Activated naive CD4-positive, alpha-beta T cell treated with anti-CD3 and anti-CD28 coated beads, Interleukin-2, amount 50 U/mL, for 72 hours (primary cell): ENCODE measurements around the gene EPS15. TPM values are rescaled to one million over a fixed set of nuclear protein-coding genes. Genes with fewer than 3 reads are reported as not detected.
A peak's percentile ranks its signal among the peaks of the same experiment; 100 is the strongest.
"Not testable (repeated sequence)": the region's sequence is repeated elsewhere in the genome, so short reads cannot be mapped to it uniquely, and the experiment has no call there.

Experiments used
- ATAC-seq, 2 donors: fragments of 150-1000 bp; cut with Tn5 transposase; 2 replicates each; pipeline ENCODE4 v1.10.0; 2021; ENCODE audit warnings: mild to moderate bottlenecking in 2 of 2, moderate library complexity in 2 of 2
- DNase-seq, 2 donors: peaks; one replicate each; pipeline ENCODE4 v3.0.0; 2021 to 2022; ENCODE audit warnings: low spot score in 2 of 2
- H3K27ac Mint-ChIP-seq, 2 donors: one replicate each; pipeline ENCODE4 v1.8.0; 2022; ENCODE audit warnings: mild to moderate bottlenecking in 2 of 2, mixed read lengths in 2 of 2
- H3K36me3 Mint-ChIP-seq, 2 donors: one replicate each; pipeline ENCODE4 v1.8.0; 2022; ENCODE audit warnings: mixed read lengths in 2 of 2
- H3K9me3 Mint-ChIP-seq, 2 donors: one replicate each; pipeline ENCODE4 v1.8.0; 2022; ENCODE audit warnings: mixed read lengths in 2 of 2
- total RNA-seq, 2 donors: library from RNA; stranded (reverse); gene quantifications; one replicate each; pipeline ENCODE4 v1.2.3, GENCODE V29; 2022

Gene EPS15
- total RNA-seq, 2 donors from 2014 or later: 56.4 to 59.9 TPM

GRCh38 chr1:51409755-51410541 lies 109.1 kb downstream of the EPS15 start:
- H3K27ac Mint-ChIP-seq: peak overlapping the region in 1 of 2 donors; percentile 7
- not testable (repeated sequence) for ATAC-seq, H3K36me3 Mint-ChIP-seq, H3K9me3 Mint-ChIP-seq, DNase-seq

- H3K27ac Mint-ChIP-seq: no peak overlapping the region
- H3K36me3 Mint-ChIP-seq: peaks cover 25 to 26% of the 10 kb centered on the region in 2 donors
- DNase-seq (no peak), ATAC-seq (no peak)
- H3K9me3 Mint-ChIP-seq: no peaks in the 10 kb centered on the region
Measured at GRCh38 chr1:51392241-51392640, 126.8 kb downstream of the EPS15 start.

GRCh38 chr1:51390641-51391040 lies 128.4 kb downstream of the EPS15 start:
- H3K27ac Mint-ChIP-seq: not testable (repeated sequence)

GRCh38 chr1:51387288-51387687 lies 131.8 kb downstream of the EPS15 start:
- ATAC-seq, H3K27ac Mint-ChIP-seq, DNase-seq: not testable (repeated sequence)
- Mint-ChIP-seq H3K36me3 (peaks cover 40 to 56% of the 10 kb centered on the region in 2 donors), H3K9me3 (peaks cover 0 to 14% of the 10 kb centered on the region in 2 donors)

More at GRCh38 chr1:51390641-51391040, 128.4 kb downstream of the EPS15 start:
- Mint-ChIP-seq H3K36me3 (peaks cover 34 to 38% of the 10 kb centered on the region in 2 donors), H3K9me3 (peaks cover 0 to 12% of the 10 kb centered on the region in 2 donors)
- not testable (repeated sequence) for ATAC-seq, DNase-seq

- peaks cover 0 to 14% of the 10 kb centered on the region in 2 donors for H3K9me3 Mint-ChIP-seq
- H3K27ac Mint-ChIP-seq, ATAC-seq, DNase-seq: not testable (repeated sequence)
- H3K36me3 Mint-ChIP-seq: peaks cover 33 to 48% of the 10 kb centered on the region in 2 donors
Measured at GRCh38 chr1:51386259-51386658, 132.8 kb downstream of the EPS15 start.

- no peak for ATAC-seq
- no peak overlapping the region for H3K27ac Mint-ChIP-seq
Measured at GRCh38 chr1:51385776-51386175, 133.3 kb downstream of the EPS15 start.

GRCh38 chr1:51381964-51382363 lies 137.1 kb downstream of the EPS15 start:
- Mint-ChIP-seq H3K9me3 (peaks cover 0 to 14% of the 10 kb centered on the region in 2 donors), H3K27ac (no peak overlapping the region), H3K36me3 (peaks cover 32 to 57% of the 10 kb centered on the region in 2 donors)
- ATAC-seq (peak in 1 of 2 donors; percentile 24), DNase-seq (no peak)

More at GRCh38 chr1:51385776-51386175, 133.3 kb downstream of the EPS15 start:
- Mint-ChIP-seq H3K36me3 (peaks cover 33 to 48% of the 10 kb centered on the region in 2 donors), H3K9me3 (peaks cover 0 to 14% of the 10 kb centered on the region in 2 donors)
- no peak for DNase-seq

- ATAC-seq: no peak
- peaks cover 24 to 49% of the 10 kb centered on the region in 2 donors for H3K36me3 Mint-ChIP-seq
- H3K27ac Mint-ChIP-seq: no peak overlapping the region
- no peak for DNase-seq
- peaks cover 0 to 5% of the 10 kb centered on the region in 2 donors for H3K9me3 Mint-ChIP-seq
Measured at GRCh38 chr1:51380936-51381335, 138.1 kb downstream of the EPS15 start.

GRCh38 chr1:51378871-51379270 lies 140.2 kb downstream of the EPS15 start:
- peaks cover 18 to 38% of the 10 kb centered on the region in 2 donors for H3K36me3 Mint-ChIP-seq

GRCh38 chr1:51373898-51374297 lies 145.2 kb downstream of the EPS15 start:
- DNase-seq (no peak), ATAC-seq (no peak)
- H3K9me3 Mint-ChIP-seq: no peaks in the 10 kb centered on the region
- peaks cover 15% of the 10 kb centered on the region in 2 donors for H3K36me3 Mint-ChIP-seq
- peak overlapping the region in 1 of 2 donors; percentile 14 for H3K27ac Mint-ChIP-seq

More at GRCh38 chr1:51378871-51379270, 140.2 kb downstream of the EPS15 start:
- Mint-ChIP-seq H3K9me3 (no peaks in the 10 kb centered on the region), H3K27ac (no peak overlapping the region)
- DNase-seq (no peak), ATAC-seq (no peak)

GRCh38 chr1:51372561-51372960 lies 146.5 kb downstream of the EPS15 start:
- Mint-ChIP-seq H3K27ac (peak overlapping the region in 1 of 2 donors; percentile 3), H3K9me3 (no peaks in the 10 kb centered on the region), H3K36me3 (peaks cover 14 to 15% of the 10 kb centered on the region in 2 donors)
- no peak for DNase-seq
- peak in 1 of 2 donors; percentile 47 for ATAC-seq

- DNase-seq (no peak), ATAC-seq (no peak)
- H3K9me3 Mint-ChIP-seq: no peaks in the 10 kb centered on the region
- H3K27ac Mint-ChIP-seq: no peak overlapping the region
- H3K36me3 Mint-ChIP-seq: peaks cover 0 to 13% of the 10 kb centered on the region in 2 donors
Measured at GRCh38 chr1:51369171-51369570, 149.9 kb downstream of the EPS15 start.

- H3K27ac Mint-ChIP-seq: no peak overlapping the region
Measured at GRCh38 chr1:51365774-51366173, 153.3 kb downstream of the EPS15 start.

GRCh38 chr1:51359879-51360278 lies 159.2 kb downstream of the EPS15 start:
- no peak for ATAC-seq
- Mint-ChIP-seq H3K36me3 (peaks cover 5 to 7% of the 10 kb centered on the region in 2 donors), H3K9me3 (no peaks in the 10 kb centered on the region), H3K27ac (no peak overlapping the region)
- no peak for DNase-seq

More at GRCh38 chr1:51365774-51366173, 153.3 kb downstream of the EPS15 start:
- Mint-ChIP-seq H3K36me3 (peaks cover 0 to 4% of the 10 kb centered on the region in 2 donors), H3K9me3 (no peaks in the 10 kb centered on the region)
- ATAC-seq (no peak), DNase-seq (no peak)

- Mint-ChIP-seq H3K9me3 (no peaks in the 10 kb centered on the region), H3K36me3 (peaks cover 5 to 7% of the 10 kb centered on the region in 2 donors), H3K27ac (no peak overlapping the region)
- ATAC-seq (no peak), DNase-seq (no peak)
Measured at GRCh38 chr1:51355382-51355781, 163.7 kb downstream of the EPS15 start.

GRCh38 chr1:51354416-51354815 lies 164.7 kb downstream of the EPS15 start:
- H3K27ac Mint-ChIP-seq: no peak overlapping the region
- H3K9me3 Mint-ChIP-seq: no peaks in the 10 kb centered on the region
- peaks cover 5 to 7% of the 10 kb centered on the region in 2 donors for H3K36me3 Mint-ChIP-seq
- DNase-seq (no peak), ATAC-seq (no peak)

GRCh38 chr1:51351907-51352306 lies 167.2 kb downstream of the EPS15 start:
- H3K9me3 Mint-ChIP-seq: no peaks in the 10 kb centered on the region
- H3K36me3 Mint-ChIP-seq: peaks cover 5 to 7% of the 10 kb centered on the region in 2 donors
- DNase-seq (no peak), ATAC-seq (no peak)
- peak overlapping the region in 1 of 2 donors; percentile 1 for H3K27ac Mint-ChIP-seq
